ENCODE data around the gene GATB. TPM values are rescaled to one million over a fixed set of nuclear protein-coding genes. Genes with fewer than 3 reads are reported as not detected.

GATB gene
- polyA plus RNA-seq, 1 donor (not counting 4 experiments of a cell fraction or from before 2014, with no cell fraction given) = 31.0 TPM

GRCh38 chr4:151809716-151810115, 48.9 kb upstream of the GATB start:
- FAIRE-seq (no peak), DNase-seq (ENCODE audit: low read depth, low spot score) (no peak)
- H2AFZ ChIP-seq (ENCODE audit: control insufficient read depth, low read length) = no peak overlapping the region
- no peaks in the 10 kb centered on the region for H3K9me1 ChIP-seq (ENCODE audit: control insufficient read depth, extremely low read depth, insufficient read depth, low read length)
- H3K27me3 ChIP-seq (ENCODE audit: control insufficient read depth, extremely low read depth, insufficient read depth, low read length) = no peaks in the 10 kb centered on the region
- H3K27ac ChIP-seq (ENCODE audit: control insufficient read depth, insufficient read depth, low read length) = no peak overlapping the region
- TF ChIP-seq CTCF (optimal IDR thresholded peaks at IDR 0.05 in 1 of 3, IDR thresholded peaks at IDR 0.05 in 1 of 3, conservative IDR thresholded peaks at IDR 0.05 in 1 of 3; ENCODE audit: extremely low read depth in 1 of 3, insufficient read depth in 2 of 3, low read length in 3 of 3) (no peak), EZH2 (IDR thresholded peaks at IDR 0.05; ENCODE audit: low read length) (no peak)
- dilution Hi-C loops (cut with MboI; ENCODE audit: extremely low pct_ligation_motif_present, low sequenced_read_pairs) = no loop called here
- H3K79me2 ChIP-seq (ENCODE audit: control insufficient read depth, insufficient read depth, low read length) = no peaks in the 10 kb centered on the region
- H3K4me2 ChIP-seq (ENCODE audit: control insufficient read depth, extremely low read depth, insufficient read depth, low read depth, low read length) = no peak overlapping the region
- H3K4me3 ChIP-seq (ENCODE audit: control insufficient read depth in 2 of 3, extremely low read depth in 1 of 3, insufficient read depth in 2 of 3, low read depth in 1 of 3, low read length in 3 of 3) = no peak overlapping the region
- H4K20me1 ChIP-seq (ENCODE audit: control insufficient read depth, extremely low read depth, insufficient read depth, low read length) = no peaks in the 10 kb centered on the region
- H3K9me3 ChIP-seq (ENCODE audit: control insufficient read depth, low read depth, low read length) = no peaks in the 10 kb centered on the region
- no peak overlapping the region for H3K9ac ChIP-seq (ENCODE audit: control insufficient read depth, extremely low read depth, insufficient read depth, low read length)
- H3K4me1 ChIP-seq (ENCODE audit: control insufficient read depth, extremely low read depth, insufficient read depth, low read length) = peaks cover 20% of the 10 kb centered on the region
- no peaks in the 10 kb centered on the region for H3K36me3 ChIP-seq (ENCODE audit: control insufficient read depth in 2 of 2, extremely low read depth in 1 of 2, insufficient read depth in 2 of 2, low read length in 2 of 2)

GRCh38 chr4:151808542-151808941, 47.7 kb upstream of the GATB start:
- Histone ChIP-seq H3K27ac (ENCODE audit: control insufficient read depth, insufficient read depth, low read length) (no peak overlapping the region), H3K27me3 (ENCODE audit: control insufficient read depth, extremely low read depth, insufficient read depth, low read length) (no peaks in the 10 kb centered on the region), H2AFZ (ENCODE audit: control insufficient read depth, low read length) (no peak overlapping the region), H3K4me2 (ENCODE audit: control insufficient read depth, extremely low read depth, insufficient read depth, low read depth, low read length) (no peak overlapping the region), H3K9me3 (ENCODE audit: control insufficient read depth, low read depth, low read length) (no peaks in the 10 kb centered on the region), H3K79me2 (ENCODE audit: control insufficient read depth, insufficient read depth, low read length) (no peaks in the 10 kb centered on the region), H3K36me3 (ENCODE audit: control insufficient read depth in 2 of 2, extremely low read depth in 1 of 2, insufficient read depth in 2 of 2, low read length in 2 of 2) (no peaks in the 10 kb centered on the region), H3K9ac (ENCODE audit: control insufficient read depth, extremely low read depth, insufficient read depth, low read length) (no peak overlapping the region), H3K4me1 (ENCODE audit: control insufficient read depth, extremely low read depth, insufficient read depth, low read length) (peaks cover 20% of the 10 kb centered on the region), H4K20me1 (ENCODE audit: control insufficient read depth, extremely low read depth, insufficient read depth, low read length) (no peaks in the 10 kb centered on the region), H3K9me1 (ENCODE audit: control insufficient read depth, extremely low read depth, insufficient read depth, low read length) (no peaks in the 10 kb centered on the region), H3K4me3 (ENCODE audit: control insufficient read depth in 2 of 3, extremely low read depth in 1 of 3, insufficient read depth in 2 of 3, low read depth in 1 of 3, low read length in 3 of 3) (no peak overlapping the region)
- dilution Hi-C loops (cut with MboI; ENCODE audit: extremely low pct_ligation_motif_present, low sequenced_read_pairs) = no loop called here
- TF ChIP-seq CTCF (optimal IDR thresholded peaks at IDR 0.05 in 1 of 3, IDR thresholded peaks at IDR 0.05 in 1 of 3, conservative IDR thresholded peaks at IDR 0.05 in 1 of 3; ENCODE audit: extremely low read depth in 1 of 3, insufficient read depth in 2 of 3, low read length in 3 of 3) (no peak), EZH2 (IDR thresholded peaks at IDR 0.05; ENCODE audit: low read length) (no peak)
- DNase-seq (ENCODE audit: low read depth, low spot score) (no peak), FAIRE-seq (no peak)

All from keratinocyte (primary cell).